Suppressor macrophage (primary cell): ENCODE data around the gene GDPGP1.
A peak's percentile ranks its signal among the peaks of the same experiment; 100 is the strongest.
"Not testable (repeated sequence)": the region's sequence is repeated elsewhere in the genome, so short reads cannot be mapped to it uniquely, and the experiment has no call there.

Experiments
- DNase-seq, 4 experiments: peaks; one replicate each; pipeline ENCODE4 v3.0.0-alpha.2; 2020 to 2022

Gene GDPGP1

DNA sequence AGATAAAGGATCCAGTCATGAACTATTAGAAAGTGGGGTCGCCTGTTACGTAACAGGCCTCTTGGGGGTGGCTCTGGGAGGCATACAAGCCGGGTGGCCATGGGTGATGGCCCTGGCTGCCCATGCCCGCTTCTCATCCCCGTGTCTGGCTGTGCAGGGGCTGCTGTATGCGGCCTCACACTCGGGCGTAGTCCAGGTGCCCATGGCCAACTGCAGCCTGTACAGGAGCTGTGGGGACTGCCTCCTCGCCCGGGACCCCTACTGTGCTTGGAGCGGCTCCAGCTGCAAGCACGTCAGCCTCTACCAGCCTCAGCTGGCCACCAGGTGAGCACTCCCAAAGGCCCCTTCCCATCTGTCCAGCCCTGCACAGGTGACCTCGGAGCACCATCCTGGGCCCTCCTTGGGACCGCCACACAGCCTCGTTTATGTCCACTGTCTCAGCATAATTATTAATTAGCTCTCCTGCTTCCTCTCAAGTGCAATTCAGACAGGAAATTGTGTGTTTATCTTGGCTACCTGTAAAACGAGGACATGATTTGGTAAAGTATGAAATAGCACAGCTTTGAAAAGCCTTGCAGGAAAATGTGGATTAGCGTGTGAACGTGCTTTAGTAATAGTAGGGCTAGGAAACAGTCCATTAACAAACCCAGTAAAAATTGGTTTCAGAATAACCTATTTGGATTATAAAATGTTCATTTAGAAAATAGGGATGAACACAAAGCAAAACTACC is 8.3 kb upstream of the GDPGP1 start:
- no peak for DNase-seq

- no peak for DNase-seq
These were observed 6.7 kb upstream of the GDPGP1 start for GRCh38 chr15:90227336-90227735.

DNA sequence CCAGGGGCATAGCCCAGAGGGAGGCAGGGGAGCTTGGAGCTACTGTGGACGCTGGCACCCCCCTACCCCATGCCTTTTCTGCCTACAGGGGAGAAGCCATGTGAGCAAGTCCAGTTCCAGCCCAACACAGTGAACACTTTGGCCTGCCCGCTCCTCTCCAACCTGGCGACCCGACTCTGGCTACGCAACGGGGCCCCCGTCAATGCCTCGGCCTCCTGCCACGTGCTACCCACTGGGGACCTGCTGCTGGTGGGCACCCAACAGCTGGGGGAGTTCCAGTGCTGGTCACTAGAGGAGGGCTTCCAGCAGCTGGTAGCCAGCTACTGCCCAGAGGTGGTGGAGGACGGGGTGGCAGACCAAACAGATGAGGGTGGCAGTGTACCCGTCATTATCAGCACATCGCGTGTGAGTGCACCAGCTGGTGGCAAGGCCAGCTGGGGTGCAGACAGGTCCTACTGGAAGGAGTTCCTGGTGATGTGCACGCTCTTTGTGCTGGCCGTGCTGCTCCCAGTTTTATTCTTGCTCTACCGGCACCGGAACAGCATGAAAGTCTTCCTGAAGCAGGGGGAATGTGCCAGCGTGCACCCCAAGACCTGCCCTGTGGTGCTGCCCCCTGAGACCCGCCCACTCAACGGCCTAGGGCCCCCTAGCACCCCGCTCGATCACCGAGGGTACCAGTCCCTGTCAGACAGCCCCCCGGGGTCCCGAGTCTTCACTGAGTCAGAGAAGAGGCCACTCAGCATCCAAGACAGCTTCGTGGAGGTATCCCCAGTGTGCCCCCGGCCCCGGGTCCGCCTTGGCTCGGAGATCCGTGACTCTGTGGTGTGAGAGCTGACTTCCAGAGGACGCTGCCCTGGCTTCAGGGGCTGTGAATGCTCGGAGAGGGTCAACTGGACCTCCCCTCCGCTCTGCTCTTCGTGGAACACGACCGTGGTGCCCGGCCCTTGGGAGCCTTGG is 5.9 kb upstream of the GDPGP1 start:
- DNase-seq, result no peak

- DNase-seq, result no peak
These were observed 5.0 kb upstream of the GDPGP1 start for GRCh38 chr15:90228960-90229359.

- DNase-seq, result no peak
These were observed 3.9 kb upstream of the GDPGP1 start for GRCh38 chr15:90230071-90230494.

- no peak for DNase-seq
These were observed 3.4 kb upstream of the GDPGP1 start for GRCh38 chr15:90230610-90231009.

DNA sequence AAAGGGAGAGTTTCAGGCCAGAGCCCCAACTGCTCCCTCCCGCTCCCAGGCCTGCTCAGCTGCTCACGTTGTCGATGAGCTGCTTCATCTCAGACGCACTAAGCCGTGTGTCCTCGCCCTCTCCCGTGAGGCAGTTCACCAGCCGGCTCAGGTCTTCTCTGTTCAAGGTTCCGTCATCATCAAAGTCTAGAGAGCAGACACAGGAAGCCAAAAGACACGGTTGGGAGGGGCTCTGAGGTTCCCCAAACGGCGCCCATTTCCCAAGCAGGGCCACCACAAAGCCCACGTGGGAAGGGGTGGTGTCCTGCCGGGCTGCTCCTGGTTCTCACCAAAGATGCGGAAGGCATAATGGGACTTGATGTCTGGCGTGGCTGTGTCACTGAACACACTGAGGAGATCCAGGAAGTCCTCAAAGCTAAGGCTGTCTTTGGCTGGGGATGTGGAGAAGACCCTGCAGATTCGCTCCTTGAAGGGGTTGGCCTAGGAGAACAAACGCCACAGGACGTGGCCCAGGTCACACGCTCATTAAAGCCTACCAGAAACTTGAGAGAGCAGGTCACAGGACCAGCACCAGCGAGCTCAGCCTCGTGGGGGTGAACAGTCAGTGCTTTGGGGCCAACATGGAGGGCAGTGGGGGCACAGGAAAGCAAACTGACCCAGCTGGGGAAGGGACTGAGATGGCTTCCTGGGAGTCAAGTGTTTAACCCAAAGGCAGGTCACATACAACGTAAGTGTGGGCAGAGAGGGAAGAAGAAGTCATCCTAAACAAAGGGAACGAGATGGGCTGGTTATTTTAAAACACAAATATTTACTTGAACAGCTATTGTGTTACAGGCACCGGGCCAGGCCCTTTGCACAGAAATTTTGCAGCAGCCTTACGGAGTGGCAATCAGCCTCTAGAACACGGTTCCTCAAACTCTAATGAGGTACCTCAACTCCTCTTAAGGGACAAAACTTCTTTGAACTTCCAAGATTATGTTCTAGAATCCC is 2.7 kb upstream of the GDPGP1 start:
- peak; percentile 91 to 95 (median 92) for DNase-seq

DNA sequence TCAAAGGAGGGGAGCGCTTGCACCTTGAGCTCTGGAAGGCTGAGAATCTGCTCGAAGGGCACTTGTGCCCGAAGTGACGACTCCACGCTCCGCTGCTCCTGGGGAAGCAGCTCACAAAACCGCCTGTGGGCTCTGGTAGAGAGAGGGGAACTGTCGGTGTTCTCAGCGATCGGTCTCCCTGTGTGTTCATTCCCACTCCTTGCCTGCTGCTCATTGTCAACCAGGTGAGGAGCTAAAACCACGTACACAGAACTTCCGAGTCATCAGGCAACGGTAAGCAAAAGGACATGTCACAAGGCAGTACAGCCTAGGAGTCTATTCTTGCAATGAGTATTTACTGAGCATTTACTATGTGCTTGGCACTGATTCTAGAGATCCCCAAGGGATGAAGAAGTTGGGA is 1.8 kb upstream of the GDPGP1 start:
- DNase-seq, result no peak

GRCh38 chr15:90232941-90233386 is 1.0 kb upstream of the GDPGP1 start:
- DNase-seq, result no peak

- peak; percentile 99 to 100 (median 100) for DNase-seq
These were observed 468 bp upstream of the GDPGP1 start, which contains the start of gene CIB1 for GRCh38 chr15:90233387-90234095. Gene CIB1 (minus strand): TSS chr15:90233941. CDS start chr15:90233885, 56 bp downstream.

DNA sequence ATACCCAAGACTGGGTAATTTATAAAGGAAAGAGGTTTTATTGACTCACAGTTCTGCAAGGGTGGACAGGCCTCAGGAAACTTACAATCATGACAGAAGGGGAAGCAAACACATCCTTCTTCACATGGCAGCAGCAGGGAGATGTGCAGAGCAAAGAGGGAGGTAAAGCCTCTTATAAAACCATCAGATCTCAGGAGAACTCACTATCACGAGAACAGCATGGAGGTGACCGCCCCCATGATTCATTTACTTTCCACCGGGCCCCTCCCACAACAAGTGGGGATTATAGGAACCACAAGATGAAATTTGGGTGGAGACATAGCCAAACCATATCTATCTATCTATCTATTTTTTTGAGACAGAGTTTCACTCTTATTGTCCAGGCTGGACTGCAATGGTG is 5.4 kb downstream of the GDPGP1 start:
- no peak for DNase-seq

DNA sequence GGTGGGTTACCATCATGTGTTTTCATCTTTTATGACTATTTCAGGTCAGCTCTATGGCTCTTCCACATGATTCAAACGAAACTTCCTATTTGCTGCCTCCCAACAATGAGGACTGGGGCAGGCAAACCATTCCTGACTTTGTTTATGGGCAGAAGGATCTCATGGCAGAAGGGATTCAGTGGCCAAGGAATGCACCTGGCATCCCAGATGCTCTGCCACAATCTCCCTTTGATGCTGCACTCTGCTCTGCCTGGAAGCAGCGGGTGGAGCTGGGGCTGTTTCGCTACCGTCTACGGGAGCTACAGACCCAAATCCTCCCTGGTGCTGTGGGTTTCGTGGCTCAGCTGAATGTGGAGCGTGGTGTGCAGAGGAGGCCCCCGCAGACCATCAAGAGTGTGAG is 6.8 kb downstream of the GDPGP1 start:
- DNase-seq, result no peak

- DNase-seq, result no peak
These were observed 7.6 kb downstream of the GDPGP1 start for GRCh38 chr15:90241343-90242192.

GRCh38 chr15:90243943-90244639 is 10.1 kb downstream of the GDPGP1 start:
- DNase-seq, result no peak

- no peak for DNase-seq
These were observed 14.8 kb downstream of the GDPGP1 start for GRCh38 chr15:90248789-90249202.

- DNase-seq, result peak; percentile 88 to 96 (median 92)
These were observed 15.3 kb downstream of the GDPGP1 start, which contains the start of gene TTLL13 for GRCh38 chr15:90249203-90249863. Gene TTLL13 (plus strand): TSS chr15:90249556. CDS start chr15:90250631, 1,075 bp downstream.

- DNase-seq, result no peak
These were observed 23.8 kb downstream of the GDPGP1 start for GRCh38 chr15:90257776-90258175.

DNA sequence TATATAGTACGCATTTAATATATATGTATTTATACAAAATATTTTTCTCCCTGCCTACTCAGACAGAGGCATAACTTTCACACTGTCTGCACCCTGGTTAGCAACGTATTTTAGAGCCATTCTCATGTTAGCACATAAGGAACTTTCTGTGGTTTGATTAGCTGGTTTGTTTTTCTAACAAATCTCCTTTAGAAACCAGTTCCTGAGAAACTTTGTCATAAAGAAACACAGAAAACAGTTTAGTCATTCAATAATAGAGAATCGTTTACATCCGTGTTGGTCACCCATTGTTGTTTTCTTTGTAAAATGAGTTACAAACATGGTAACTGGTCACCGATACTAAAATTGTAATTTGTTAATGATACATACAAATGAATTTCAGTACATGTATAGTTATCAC is 25.5 kb downstream of the GDPGP1 start:
- DNase-seq, result no peak

- not testable (repeated sequence) for DNase-seq
These were observed 26.7 kb downstream of the GDPGP1 start for GRCh38 chr15:90260731-90261130.
